Ectodermal cell (in vitro differentiated cells): Measurements from ENCODE around the gene MYOT. TPM values are rescaled to one million over a fixed set of nuclear protein-coding genes. Genes with fewer than 3 reads are reported as not detected.

Source experiments
- H3K27ac ChIP-seq: 2 replicates; pipeline ENCODE4 v1.7.0; 2013; ENCODE audit warnings: mild to moderate bottlenecking, low read depth, low read length; ENCODE audit not compliant: insufficient read depth, poor library complexity, severe bottlenecking
- H3K27me3 ChIP-seq: 2 replicates; pipeline ENCODE4 v1.7.0; 2013; ENCODE audit warnings: mild to moderate bottlenecking, low read length; ENCODE audit not compliant: insufficient read depth, control insufficient read depth, poor library complexity, severe bottlenecking
- H3K36me3 ChIP-seq: one replicate; pipeline ENCODE4 v1.7.0; 2013; ENCODE audit warnings: low read length; ENCODE audit not compliant: control insufficient read depth, insufficient read depth
- H3K4me1 ChIP-seq: one replicate; pipeline ENCODE4 v1.7.0; 2013; ENCODE audit warnings: low read length; ENCODE audit not compliant: control insufficient read depth, insufficient read depth
- H3K4me3 ChIP-seq: 2 replicates; pipeline ENCODE4 v1.7.0; 2013; ENCODE audit warnings: low read depth, low read length, control low read depth; ENCODE audit not compliant: insufficient read depth
- H3K9me3 ChIP-seq: 2 replicates; pipeline ENCODE4 v1.7.0; 2013; ENCODE audit warnings: mild to moderate bottlenecking, low read length, moderate library complexity; ENCODE audit not compliant: control insufficient read depth
- WGBS, 2 experiments: methylation state at CpG; one replicate each; pipeline ENCODE4 v1.1.7; 2013; ENCODE audit warnings: missing lambda C conversion rate in 2 of 2; 5-methylcytosine and 5-hydroxymethylcytosine counted together
- polyA plus RNA-seq, 4 experiments: library from polyadenylated mRNA; stranded (reverse); fragments of 50-300 nt; gene quantifications; one replicate each; pipeline ENCODE4 v1.2.3, GENCODE V29; 2013

The MYOT gene
- polyA plus RNA-seq (2013, experiment 1 of 4): not detected
- polyA plus RNA-seq (2013, experiment 2 of 4): not detected
- polyA plus RNA-seq (2013, experiment 3 of 4): not detected
- not detected for polyA plus RNA-seq (2013, experiment 4 of 4)

GRCh38 chr5:137867664-137868063 lies at the start of gene MYOT:
Gene MYOT (plus strand): TSS chr5:137867860. CDS start chr5:137870652, 2,792 bp downstream.
- H3K27me3 ChIP-seq: no peaks in the 10 kb centered on the region

GRCh38 chr5:137819766-137820165 lies 47.9 kb upstream of the MYOT start:
- H3K9me3 ChIP-seq: no peaks in the 10 kb centered on the region
- 90 to 100% methylated on average over 1 of the region's 1 CpG for WGBS, 2 experiments

More at GRCh38 chr5:137867664-137868063, at the start of gene MYOT:
- Histone ChIP-seq H3K4me3 (no peak within 1 kb of the TSS), H3K4me1 (no peaks in the 10 kb centered on the region), H3K36me3 (no peaks in the 10 kb centered on the region), H3K27ac (no peak within 1 kb of the TSS), H3K9me3 (no peaks in the 10 kb centered on the region)
- 68 to 94% methylated on average over 2 to 3 of the region's 3 CpGs for WGBS, 2 experiments

GRCh38 chr5:137822158-137822764 lies 45.4 kb upstream of the MYOT start:
- H3K4me3 ChIP-seq: no peak overlapping the region
- H3K27ac ChIP-seq: no peak overlapping the region
- no peaks in the 10 kb centered on the region for H3K4me1 ChIP-seq
- H3K9me3 ChIP-seq: no peaks in the 10 kb centered on the region
- no peaks in the 10 kb centered on the region for H3K27me3 ChIP-seq
- WGBS, 2 experiments: 44% methylated on average over 6 of the region's 6 CpGs
- no peaks in the 10 kb centered on the region for H3K36me3 ChIP-seq

More at GRCh38 chr5:137819766-137820165, 47.9 kb upstream of the MYOT start:
- no peaks in the 10 kb centered on the region for H3K36me3 ChIP-seq
- no peaks in the 10 kb centered on the region for H3K4me1 ChIP-seq
- no peak overlapping the region for H3K27ac ChIP-seq
- no peaks in the 10 kb centered on the region for H3K27me3 ChIP-seq
- H3K4me3 ChIP-seq: no peak overlapping the region

GRCh38 chr5:137822984-137823383 lies 44.7 kb upstream of the MYOT start:
- H3K27ac ChIP-seq: no peak overlapping the region
- no peaks in the 10 kb centered on the region for H3K27me3 ChIP-seq
- no peaks in the 10 kb centered on the region for H3K4me1 ChIP-seq
- H3K9me3 ChIP-seq: no peaks in the 10 kb centered on the region
- no peaks in the 10 kb centered on the region for H3K36me3 ChIP-seq
- 82 to 85% methylated on average over 1 of the region's 1 CpG for WGBS, 2 experiments
- H3K4me3 ChIP-seq: no peak overlapping the region

GRCh38 chr5:137825165-137825564 lies 42.5 kb upstream of the MYOT start:
- no peaks in the 10 kb centered on the region for H3K27me3 ChIP-seq
- no peaks in the 10 kb centered on the region for H3K36me3 ChIP-seq
- no peaks in the 10 kb centered on the region for H3K9me3 ChIP-seq
- WGBS, 2 experiments: 31 to 60% methylated on average over 1 of the region's 1 CpG
- no peaks in the 10 kb centered on the region for H3K4me1 ChIP-seq
- H3K27ac ChIP-seq: no peak overlapping the region
- no peak overlapping the region for H3K4me3 ChIP-seq

- Histone ChIP-seq H3K27ac (no peak overlapping the region), H3K4me3 (no peak overlapping the region), H3K27me3 (no peaks in the 10 kb centered on the region), H3K36me3 (no peaks in the 10 kb centered on the region), H3K9me3 (no peaks in the 10 kb centered on the region), H3K4me1 (no peaks in the 10 kb centered on the region)
Measured at GRCh38 chr5:137826067-137826466, 41.6 kb upstream of the MYOT start.

- no peaks in the 10 kb centered on the region for H3K9me3 ChIP-seq
- no peak overlapping the region for H3K27ac ChIP-seq
- WGBS, 2 experiments: 86 to 93% methylated on average over 3 of the region's 3 CpGs
- no peak overlapping the region for H3K4me3 ChIP-seq
- H3K36me3 ChIP-seq: no peaks in the 10 kb centered on the region
- H3K4me1 ChIP-seq: no peaks in the 10 kb centered on the region
- H3K27me3 ChIP-seq: no peaks in the 10 kb centered on the region
Measured at GRCh38 chr5:137828180-137828579, 39.5 kb upstream of the MYOT start.

- Histone ChIP-seq H3K4me3 (no peak overlapping the region), H3K9me3 (no peaks in the 10 kb centered on the region), H3K4me1 (no peaks in the 10 kb centered on the region), H3K27me3 (no peaks in the 10 kb centered on the region), H3K27ac (no peak overlapping the region), H3K36me3 (no peaks in the 10 kb centered on the region)
- WGBS, 2 experiments: 64 to 100% methylated on average over 1 of the region's 1 CpG
Measured at GRCh38 chr5:137828664-137829063, 39.0 kb upstream of the MYOT start.

GRCh38 chr5:137831105-137831504 lies 36.6 kb upstream of the MYOT start:
- Histone ChIP-seq H3K36me3 (no peaks in the 10 kb centered on the region), H3K27ac (no peak overlapping the region), H3K4me3 (no peak overlapping the region), H3K9me3 (no peaks in the 10 kb centered on the region), H3K27me3 (no peaks in the 10 kb centered on the region), H3K4me1 (no peaks in the 10 kb centered on the region)
- 94 to 100% methylated on average over 1 of the region's 2 CpGs for WGBS, 2 experiments

GRCh38 chr5:137831526-137831925 lies 36.1 kb upstream of the MYOT start:
- 93 to 100% methylated on average over 1 to 3 of the region's 3 CpGs for WGBS, 2 experiments
- Histone ChIP-seq H3K27me3 (no peaks in the 10 kb centered on the region), H3K4me3 (no peak overlapping the region), H3K9me3 (no peaks in the 10 kb centered on the region), H3K36me3 (no peaks in the 10 kb centered on the region), H3K4me1 (no peaks in the 10 kb centered on the region), H3K27ac (no peak overlapping the region)
